ENCODE results near the gene STX1A. TPM values are rescaled to one million over a fixed set of nuclear protein-coding genes. Genes with fewer than 3 reads are reported as not detected.
"Not testable (repeated sequence)": the region's sequence is repeated elsewhere in the genome, so short reads cannot be mapped to it uniquely, and the experiment has no call there.

Gene STX1A
- total RNA-seq, 2 experiments from 2014 or later, result 4.9 TPM

DNA sequence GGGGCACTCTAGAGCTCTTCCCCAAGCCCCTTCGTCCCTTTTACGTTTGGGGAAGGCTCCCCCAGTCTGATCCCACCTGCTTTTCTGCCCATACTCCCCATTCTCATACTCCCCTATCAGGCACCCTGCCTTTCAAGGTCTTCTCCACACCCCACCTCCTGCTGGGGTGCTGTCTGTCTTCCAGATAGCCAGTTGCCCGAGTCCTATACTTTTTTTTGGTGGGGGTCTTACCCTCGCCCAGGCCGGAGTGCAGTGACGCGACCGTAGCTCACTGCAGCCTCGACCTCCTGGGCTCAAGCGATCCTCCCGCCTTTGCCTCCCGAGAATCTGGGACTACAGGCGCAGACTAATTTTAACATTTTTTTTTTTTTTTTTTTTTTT is 19.9 kb upstream of the STX1A start:
- H3K27ac Mint-ChIP-seq, result peak overlapping the region; percentile 98
- peaks cover 2% of the 10 kb centered on the region for H3K36me3 Mint-ChIP-seq
- DNase-seq, result no peak
- peak overlapping the region; percentile 97 for H3K4me3 Mint-ChIP-seq
- H3K4me1 Mint-ChIP-seq, result peaks cover 7% of the 10 kb centered on the region
- H3K27me3 Mint-ChIP-seq, result no peaks in the 10 kb centered on the region
- no peaks in the 10 kb centered on the region for H3K9me3 Mint-ChIP-seq

DNA sequence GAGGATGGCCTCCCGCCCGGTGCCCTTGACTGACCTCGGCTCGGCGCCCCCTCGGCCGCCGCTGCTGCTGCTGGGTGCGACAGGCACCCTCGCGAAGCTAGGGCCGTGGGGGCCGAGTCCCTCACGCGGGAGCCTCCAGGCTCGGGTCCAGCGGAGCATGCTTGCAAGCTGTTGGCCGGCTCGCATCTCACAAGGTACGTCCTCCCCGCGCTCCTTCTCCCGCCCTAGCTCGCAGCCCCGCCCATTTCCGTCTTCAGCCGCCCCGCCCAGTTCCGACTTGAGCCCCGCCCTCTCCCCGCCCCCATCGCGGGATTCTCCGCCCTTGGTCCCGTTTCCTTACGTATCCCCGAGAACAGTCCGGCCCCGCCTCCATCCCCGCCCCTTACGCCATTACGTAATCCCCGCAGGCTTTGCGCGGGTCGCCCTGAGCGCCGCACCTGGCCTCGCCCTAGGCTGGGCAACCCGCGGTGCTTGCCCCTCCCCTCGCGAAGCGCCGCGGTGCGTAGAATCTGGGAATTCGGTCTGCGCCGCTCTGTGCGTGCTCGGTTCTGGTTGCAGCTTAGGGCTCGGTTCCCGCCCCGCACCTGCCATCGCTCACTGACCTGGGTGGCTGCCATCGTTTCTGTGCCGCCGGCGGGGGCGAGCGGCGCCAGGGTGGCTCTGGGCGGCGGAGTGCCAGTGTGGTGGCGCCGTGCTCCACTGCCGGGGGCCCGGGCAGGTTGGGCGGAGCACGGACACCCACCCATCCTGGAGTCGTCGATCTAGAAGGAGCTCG is 19.3 kb upstream of the STX1A start, which contains the start of gene ABHD11:
ABHD11 (minus strand) TSS at position 191 of the 775 bp plus-strand sequence; CDS start at position 159, 32 bp downstream.
- no peaks in the 10 kb centered on the region for H3K9me3 Mint-ChIP-seq
- peaks cover 7% of the 10 kb centered on the region for H3K4me1 Mint-ChIP-seq
- H3K27ac Mint-ChIP-seq, result peak within 1 kb of the TSS; percentile 98
- peak; percentile 96 for DNase-seq
- H3K27me3 Mint-ChIP-seq, result no peaks in the 10 kb centered on the region
- H3K36me3 Mint-ChIP-seq, result peaks cover 2% of the 10 kb centered on the region
- H3K4me3 Mint-ChIP-seq, result peak within 1 kb of the TSS; percentile 97

DNA sequence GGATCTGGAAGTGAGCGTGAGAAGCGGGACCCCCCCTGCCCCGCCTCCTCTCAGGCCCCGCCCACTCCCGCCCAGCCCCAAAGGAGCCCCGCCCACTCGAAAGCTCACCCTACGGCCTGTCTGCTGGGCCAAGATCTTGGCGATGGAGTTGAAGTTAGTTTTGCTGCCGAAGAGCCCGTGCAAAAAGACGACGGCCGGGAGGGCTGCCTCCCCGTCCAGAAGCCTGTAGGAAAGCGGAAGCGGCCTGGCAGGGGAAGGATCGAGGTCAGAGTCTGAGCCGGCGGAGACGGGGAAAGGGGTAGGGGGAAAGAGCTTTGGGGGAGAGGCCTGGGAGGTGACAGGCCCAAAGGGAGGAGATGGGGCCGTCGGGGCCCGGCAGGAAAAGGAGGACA is 18.7 kb upstream of the STX1A start:
- peak; percentile 58 for DNase-seq
- Mint-ChIP-seq H3K9me3 (no peaks in the 10 kb centered on the region), H3K27ac (peak overlapping the region; percentile 98), H3K4me3 (peak overlapping the region; percentile 97), H3K27me3 (no peaks in the 10 kb centered on the region), H3K4me1 (peaks cover 7% of the 10 kb centered on the region), H3K36me3 (peaks cover 2% of the 10 kb centered on the region)

DNA sequence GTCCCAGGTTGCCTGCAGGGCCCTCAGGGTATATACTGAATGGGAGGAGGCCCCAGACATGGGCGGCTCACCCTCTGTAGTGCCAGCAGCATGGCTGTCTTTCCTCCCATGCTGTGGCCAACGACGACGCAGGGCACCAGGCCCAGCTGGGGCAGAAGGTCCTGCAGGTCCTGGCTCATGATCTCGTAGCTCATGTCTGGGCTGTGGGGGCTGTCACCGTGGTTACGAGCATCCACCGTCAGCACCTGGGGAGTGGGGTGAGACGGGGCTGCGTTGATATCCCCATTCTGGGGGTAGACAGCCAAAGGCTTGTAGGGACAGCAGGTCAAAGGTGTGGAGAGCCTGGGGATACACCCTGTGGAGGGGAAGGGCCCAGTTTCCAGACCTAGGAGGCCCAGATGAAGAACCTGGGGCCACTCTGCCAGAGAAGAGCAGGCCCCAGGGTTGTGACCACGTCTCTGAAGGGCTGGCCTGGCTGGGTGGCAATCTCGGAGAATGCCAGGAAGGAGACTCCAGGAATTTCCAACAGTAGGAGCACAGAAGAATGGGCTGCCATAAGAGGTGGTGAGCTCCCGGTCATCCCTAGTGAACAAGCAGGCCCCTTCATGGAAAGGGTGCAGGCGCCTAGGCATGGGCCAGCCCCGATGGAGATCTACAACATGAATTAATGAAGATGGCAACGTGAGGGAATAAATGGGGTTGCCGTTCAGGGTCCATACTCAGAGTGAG is 18.2 kb upstream of the STX1A start:
- Mint-ChIP-seq H3K4me1 (peaks cover 7% of the 10 kb centered on the region), H3K27me3 (no peaks in the 10 kb centered on the region), H3K36me3 (peaks cover 2% of the 10 kb centered on the region), H3K27ac (peak overlapping the region; percentile 98), H3K9me3 (no peaks in the 10 kb centered on the region), H3K4me3 (peak overlapping the region; percentile 97)
- DNase-seq, result no peak

DNA sequence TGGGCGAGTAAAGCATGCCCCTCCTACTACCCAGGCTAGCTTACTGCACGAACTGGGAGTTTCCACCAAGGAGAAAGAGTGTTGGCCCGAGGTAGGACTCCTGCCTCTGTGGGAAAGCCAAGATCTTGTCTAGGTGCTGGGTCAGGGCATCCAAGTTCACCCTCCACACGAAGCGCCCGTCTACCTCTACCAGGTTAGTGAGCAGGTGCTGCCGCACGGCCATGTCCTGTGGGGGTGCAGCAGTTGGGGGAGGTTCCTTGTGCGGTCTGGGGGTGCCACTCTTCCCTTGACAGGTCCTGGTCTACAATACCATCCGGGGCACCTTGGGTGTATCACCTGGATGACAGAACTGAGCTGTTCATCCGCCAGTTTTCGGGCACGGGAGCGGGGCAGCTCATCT is 17.4 kb upstream of the STX1A start:
- peaks cover 7% of the 10 kb centered on the region for H3K4me1 Mint-ChIP-seq
- peak overlapping the region; percentile 97 for H3K4me3 Mint-ChIP-seq
- H3K27ac Mint-ChIP-seq, result no peak overlapping the region
- no peaks in the 10 kb centered on the region for H3K27me3 Mint-ChIP-seq
- no peaks in the 10 kb centered on the region for H3K9me3 Mint-ChIP-seq
- peaks cover 2% of the 10 kb centered on the region for H3K36me3 Mint-ChIP-seq
- DNase-seq, result no peak

DNA sequence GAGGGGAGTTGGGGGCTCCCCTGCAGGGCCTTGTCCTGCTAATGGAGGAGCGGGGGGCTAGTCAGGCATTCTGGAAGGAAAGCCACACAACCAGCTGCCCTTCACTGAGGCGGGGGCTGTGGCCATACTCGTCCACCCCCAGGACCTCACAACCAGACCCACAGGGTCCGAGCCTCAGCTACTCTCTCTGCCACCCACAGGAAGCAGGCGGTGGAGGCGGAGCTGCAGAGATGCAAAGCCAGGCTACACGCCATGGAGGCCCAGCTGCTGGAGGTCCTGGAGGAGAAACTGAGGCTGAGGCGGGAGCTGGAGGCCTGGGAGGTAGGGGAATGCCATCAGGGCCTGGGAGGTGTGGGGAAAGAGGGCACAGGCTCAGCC is 16.0 kb upstream of the STX1A start:
- H3K27ac Mint-ChIP-seq, result no peak overlapping the region
- H3K9me3 Mint-ChIP-seq, result no peaks in the 10 kb centered on the region
- H3K4me3 Mint-ChIP-seq, result no peak overlapping the region
- no peak for DNase-seq
- peaks cover 5% of the 10 kb centered on the region for H3K4me1 Mint-ChIP-seq
- peaks cover 2% of the 10 kb centered on the region for H3K36me3 Mint-ChIP-seq
- no peaks in the 10 kb centered on the region for H3K27me3 Mint-ChIP-seq

DNA sequence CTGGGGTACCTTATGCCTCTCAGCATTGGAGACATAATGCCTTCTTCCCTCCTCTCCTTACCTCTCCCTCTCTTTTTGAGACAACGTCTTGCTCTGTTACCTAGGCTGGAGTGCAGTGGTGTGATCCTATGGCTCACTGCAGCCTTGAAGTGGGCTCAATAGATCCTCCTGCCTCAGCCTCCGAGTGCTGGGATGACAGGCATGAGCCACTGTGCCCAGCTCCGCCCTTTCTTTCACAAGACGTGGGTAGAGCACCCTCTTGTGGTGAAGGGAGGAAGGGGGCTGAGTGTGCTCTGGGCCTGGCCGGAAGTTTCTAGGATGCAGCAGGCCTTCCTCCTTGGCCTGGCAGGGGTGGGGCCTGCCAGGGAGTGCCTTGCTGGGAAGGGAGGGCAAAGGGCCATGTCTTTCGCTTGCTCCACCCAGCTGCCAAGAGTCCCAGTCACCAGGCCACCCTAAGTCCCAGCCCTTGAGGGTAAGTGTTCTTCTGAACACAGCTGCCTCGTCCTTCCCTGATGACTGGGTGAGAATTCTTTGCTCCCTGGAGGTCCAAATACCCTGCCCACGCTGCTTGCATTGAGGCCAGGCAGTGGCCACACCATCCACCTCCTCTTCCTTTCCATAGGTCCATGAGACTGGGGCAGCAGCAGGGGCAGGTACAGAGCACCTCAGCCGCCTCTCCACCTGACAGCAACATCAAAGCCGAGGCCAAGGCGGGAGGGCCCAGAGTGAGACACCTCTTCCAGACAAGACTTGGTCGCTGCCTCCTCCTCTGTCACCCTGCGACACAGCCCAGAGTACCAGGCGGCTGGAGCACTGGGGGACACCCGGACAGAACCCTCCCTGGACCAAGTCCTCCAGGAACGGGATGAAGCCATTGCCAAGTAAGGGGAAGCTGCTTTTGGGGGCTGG is 15.4 kb upstream of the STX1A start:
- DNase-seq, result peak; percentile 83
- Mint-ChIP-seq H3K4me3 (no peak overlapping the region), H3K36me3 (peaks cover 2% of the 10 kb centered on the region), H3K27ac (peak overlapping the region; percentile 3), H3K4me1 (peaks cover 5% of the 10 kb centered on the region), H3K27me3 (no peaks in the 10 kb centered on the region), H3K9me3 (no peaks in the 10 kb centered on the region)

DNA sequence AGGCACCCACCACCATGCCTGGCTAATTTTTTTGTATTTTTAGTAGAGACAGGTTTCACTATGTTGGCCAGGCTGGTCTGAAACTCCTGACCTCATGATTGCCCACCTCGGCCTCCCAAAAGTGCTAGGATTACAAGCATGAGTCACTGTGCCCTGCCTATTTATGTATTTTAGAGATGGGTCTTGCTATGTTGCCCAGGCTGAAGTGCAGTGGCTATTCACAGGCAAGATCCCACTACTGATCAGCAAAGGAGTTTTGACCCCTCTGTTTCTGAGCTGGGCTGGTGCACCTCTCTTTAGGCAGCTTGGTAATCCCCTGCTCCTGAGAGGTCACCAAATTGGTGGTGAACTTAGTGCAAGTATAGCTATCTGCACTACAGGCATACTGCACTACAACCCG is 12.9 kb upstream of the STX1A start:
- no peaks in the 10 kb centered on the region for H3K9me3 Mint-ChIP-seq
- no peak overlapping the region for H3K4me3 Mint-ChIP-seq
- H3K27me3 Mint-ChIP-seq, result peaks cover 9% of the 10 kb centered on the region
- peaks cover 2% of the 10 kb centered on the region for H3K4me1 Mint-ChIP-seq
- H3K36me3 Mint-ChIP-seq, result no peaks in the 10 kb centered on the region
- DNase-seq, result no peak
- no peak overlapping the region for H3K27ac Mint-ChIP-seq

DNA sequence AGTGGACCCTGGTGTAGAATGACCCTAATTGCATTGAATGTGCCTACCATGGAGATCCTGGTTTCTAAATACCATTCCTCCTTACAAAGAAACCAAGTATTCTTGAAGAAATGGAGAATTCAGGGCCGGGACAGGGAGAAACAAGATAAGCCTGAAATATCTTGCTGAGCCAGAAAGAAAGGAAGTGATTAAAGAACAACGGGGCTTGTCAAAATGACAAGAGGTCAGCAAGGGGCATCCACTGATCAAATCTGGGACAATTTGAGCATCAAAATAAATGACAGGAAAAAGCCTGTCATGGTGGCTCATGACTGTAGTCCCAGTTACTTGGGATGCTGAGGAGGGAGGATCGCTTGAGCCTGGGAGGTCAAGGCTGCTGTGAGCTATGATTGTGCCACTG is 11.0 kb upstream of the STX1A start:
- H3K4me3 Mint-ChIP-seq, result no peak overlapping the region
- no peaks in the 10 kb centered on the region for H3K36me3 Mint-ChIP-seq
- peaks cover 9% of the 10 kb centered on the region for H3K27me3 Mint-ChIP-seq
- H3K27ac Mint-ChIP-seq, result no peak overlapping the region
- DNase-seq, result no peak
- H3K4me1 Mint-ChIP-seq, result no peaks in the 10 kb centered on the region
- H3K9me3 Mint-ChIP-seq, result no peaks in the 10 kb centered on the region

DNA sequence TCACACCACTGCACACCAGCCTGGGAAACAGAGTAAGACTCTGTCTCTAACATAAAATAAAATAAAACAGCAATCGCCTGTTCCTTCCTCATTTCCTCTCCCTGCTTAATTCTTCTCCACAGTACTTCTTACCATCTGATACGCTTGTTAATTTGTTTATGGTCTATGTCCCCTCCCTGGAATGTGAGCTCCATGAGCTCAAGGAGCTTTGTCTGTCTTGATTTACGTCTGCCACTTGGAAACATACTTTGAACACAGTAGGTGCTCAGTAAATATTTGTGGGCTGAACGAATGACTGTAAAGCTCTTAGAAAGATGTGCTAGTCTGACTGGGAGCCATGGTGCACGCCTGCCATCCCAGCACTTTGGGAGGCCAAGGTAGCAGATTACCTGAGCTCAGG is 9.1 kb upstream of the STX1A start:
- Mint-ChIP-seq H3K36me3 (no peaks in the 10 kb centered on the region), H3K27ac (no peak overlapping the region), H3K9me3 (no peaks in the 10 kb centered on the region), H3K4me3 (no peak overlapping the region), H3K4me1 (no peaks in the 10 kb centered on the region), H3K27me3 (peaks cover 9% of the 10 kb centered on the region)
- no peak for DNase-seq

DNA sequence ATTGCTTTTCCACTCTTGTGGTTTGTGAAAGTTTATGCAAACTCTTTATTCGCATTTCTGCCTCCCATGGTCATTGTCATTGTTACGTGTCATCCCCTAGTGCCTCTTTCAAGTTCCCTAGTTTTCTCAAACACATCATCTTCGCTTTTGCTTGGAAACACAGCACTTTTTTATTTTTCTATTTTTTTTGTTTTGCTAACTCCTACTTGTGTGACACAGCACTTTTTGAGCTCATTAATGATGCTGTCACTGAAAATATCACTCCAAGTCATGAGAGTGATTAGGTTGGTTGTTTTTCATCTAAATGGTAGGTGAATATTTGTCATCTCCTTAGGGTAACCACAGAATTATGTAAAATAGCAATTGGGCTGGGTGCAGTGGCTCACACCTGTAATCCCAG is 8.5 kb upstream of the STX1A start:
- peaks cover 9% of the 10 kb centered on the region for H3K27me3 Mint-ChIP-seq
- H3K27ac Mint-ChIP-seq, result no peak overlapping the region

DNA sequence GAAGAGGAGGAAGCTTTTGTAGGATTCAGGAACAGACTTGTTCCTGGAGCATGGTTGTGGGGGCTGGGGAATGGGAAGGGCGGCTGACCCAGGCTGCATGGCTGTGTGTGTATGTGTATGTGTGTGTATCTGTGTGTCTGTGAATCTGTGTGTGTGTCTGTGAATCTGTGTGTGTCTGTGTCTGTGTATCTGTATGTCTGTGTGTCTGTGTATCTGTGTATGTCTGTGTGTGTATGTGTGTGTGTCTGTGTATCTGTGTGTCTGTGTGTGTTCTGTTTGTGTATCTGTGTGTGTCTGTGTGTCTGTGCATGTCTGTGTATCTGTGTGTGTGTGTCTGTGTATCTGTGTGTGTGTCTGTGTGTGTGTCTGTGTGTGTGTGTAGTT is 6.6 kb upstream of the STX1A start:
- no peaks in the 10 kb centered on the region for H3K4me1 Mint-ChIP-seq
- H3K27me3 Mint-ChIP-seq, result peaks cover 15% of the 10 kb centered on the region
- no peaks in the 10 kb centered on the region for H3K36me3 Mint-ChIP-seq
- no peak for DNase-seq
- no peak overlapping the region for H3K27ac Mint-ChIP-seq
- no peak overlapping the region for H3K4me3 Mint-ChIP-seq
- no peaks in the 10 kb centered on the region for H3K9me3 Mint-ChIP-seq

More for the DNA sequence above, 8.5 kb upstream of the STX1A start:
- Mint-ChIP-seq H3K4me1 (no peaks in the 10 kb centered on the region), H3K4me3 (no peak overlapping the region), H3K9me3 (no peaks in the 10 kb centered on the region), H3K36me3 (no peaks in the 10 kb centered on the region)
- no peak for DNase-seq

DNA sequence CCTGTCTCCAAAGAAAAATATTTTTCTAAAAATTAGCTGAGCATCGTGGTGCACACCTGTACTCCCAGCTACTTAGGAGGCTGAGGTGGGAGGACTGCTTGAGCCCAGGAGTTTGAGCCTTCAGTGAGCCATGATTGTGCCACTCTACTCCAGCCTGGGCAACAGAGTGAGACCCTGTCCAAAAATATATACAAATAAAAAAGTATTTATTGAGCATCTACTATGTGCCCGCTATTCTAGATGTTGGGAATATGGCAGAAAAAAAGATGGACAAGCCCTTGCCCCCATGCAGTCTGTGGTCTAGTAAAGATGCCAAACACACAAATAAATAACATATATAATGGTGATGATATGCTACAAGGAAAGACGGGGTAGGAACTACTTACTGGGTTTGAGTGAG is 4.3 kb upstream of the STX1A start:
- Mint-ChIP-seq H3K9me3 (no peaks in the 10 kb centered on the region), H3K27me3 (peaks cover 22% of the 10 kb centered on the region), H3K4me3 (no peak overlapping the region), H3K27ac (no peak overlapping the region), H3K4me1 (peaks cover 2% of the 10 kb centered on the region), H3K36me3 (no peaks in the 10 kb centered on the region)
- DNase-seq, result no peak

DNA sequence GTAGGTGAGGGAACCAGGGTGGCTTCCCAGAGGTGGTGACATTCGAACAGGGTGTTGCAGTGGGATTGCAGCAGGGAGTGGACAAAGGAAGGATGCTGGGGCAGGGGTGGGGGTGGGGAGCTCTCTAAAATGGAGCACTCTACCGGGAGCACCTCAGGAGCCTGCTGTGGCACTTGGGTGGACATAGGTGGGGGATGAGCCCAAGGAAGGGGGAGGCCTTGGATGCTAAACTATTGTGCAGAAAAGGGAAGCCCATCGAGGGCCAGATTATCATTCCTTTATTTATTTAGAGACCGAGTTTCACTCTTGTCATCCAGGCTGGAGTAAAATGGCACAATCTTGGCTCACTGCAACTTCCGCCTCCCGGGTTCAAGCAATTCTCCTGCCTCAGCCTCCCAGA is 3.3 kb upstream of the STX1A start:
- H3K27me3 Mint-ChIP-seq, result peaks cover 13% of the 10 kb centered on the region
- H3K4me3 Mint-ChIP-seq, result no peak overlapping the region
- no peak overlapping the region for H3K27ac Mint-ChIP-seq
- no peak for DNase-seq
- peaks cover 10% of the 10 kb centered on the region for H3K4me1 Mint-ChIP-seq
- no peaks in the 10 kb centered on the region for H3K9me3 Mint-ChIP-seq
- H3K36me3 Mint-ChIP-seq, result no peaks in the 10 kb centered on the region

DNA sequence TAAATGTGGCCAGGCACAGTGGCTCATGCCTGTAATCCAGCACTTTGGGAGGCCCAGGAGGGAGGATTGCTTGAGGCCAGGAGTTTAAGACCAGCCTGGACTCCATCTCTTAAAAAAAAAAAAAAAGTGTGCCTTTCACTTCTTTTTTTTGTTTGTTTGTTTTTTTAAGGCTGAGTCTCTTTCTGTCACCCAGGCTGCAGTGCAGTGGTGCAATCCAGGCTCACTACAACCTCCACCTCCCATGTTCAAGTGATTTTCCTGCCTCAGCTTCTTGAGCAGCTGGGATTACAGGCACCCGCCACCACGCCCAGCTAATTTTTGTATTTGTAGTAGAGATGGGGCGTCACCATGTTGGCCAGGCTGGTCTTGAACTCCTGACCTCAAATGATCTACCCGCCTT is 2.7 kb upstream of the STX1A start:
- not testable (repeated sequence) for DNase-seq, H3K9me3 Mint-ChIP-seq, H3K4me3 Mint-ChIP-seq, H3K27ac Mint-ChIP-seq, H3K36me3 Mint-ChIP-seq
- peaks cover 15% of the 10 kb centered on the region for H3K4me1 Mint-ChIP-seq
- H3K27me3 Mint-ChIP-seq, result peaks cover 13% of the 10 kb centered on the region

Measured in activated naive CD8-positive, alpha-beta T cell treated with anti-CD3 and anti-CD28 coated beads for 36 hours (primary cell).